GM12801 (cell line): ENCODE data around the gene PCP2.

Experiments used
- CTCF ChIP-seq: IDR thresholded peaks from one replicate; pipeline ENCODE4 v1.5.1; 2011; ENCODE audit warnings: control low read depth; ENCODE audit not compliant: insufficient read length; ENCODE audit errors: extremely low read depth

The PCP2 gene

GRCh38 chr19:7677669-7678311 is 44.3 kb upstream of the PCP2 start:
- TF ChIP-seq CTCF = no peak

GRCh38 chr19:7676854-7677253 is 43.3 kb upstream of the PCP2 start, which contains the start of gene MCEMP1:
Gene MCEMP1 (plus strand): TSS chr19:7677090. CDS start chr19:7677121, 31 bp downstream.
- TF ChIP-seq CTCF = no peak

GRCh38 chr19:7676376-7676775 is 42.9 kb upstream of the PCP2 start:
- TF ChIP-seq CTCF = no peak

- TF ChIP-seq CTCF = no peak
Measured at GRCh38 chr19:7674010-7675005, 40.8 kb upstream of the PCP2 start.

- no peak for TF ChIP-seq CTCF
Measured at GRCh38 chr19:7672522-7672921, 39.0 kb upstream of the PCP2 start.

- TF ChIP-seq CTCF = no peak
Measured at GRCh38 chr19:7670790-7671189, 37.3 kb upstream of the PCP2 start.

GRCh38 chr19:7670150-7670783 is 36.7 kb upstream of the PCP2 start:
- TF ChIP-seq CTCF = no peak
